Activated CD4-positive, alpha-beta memory T cell treated with anti-CD3 and anti-CD28 coated beads for 36 hours (primary cell): Measurements from ENCODE around the gene ATG101. TPM values are rescaled to one million over a fixed set of nuclear protein-coding genes. Genes with fewer than 3 reads are reported as not detected.
"Not testable (repeated sequence)": the region's sequence is repeated elsewhere in the genome, so short reads cannot be mapped to it uniquely, and the experiment has no call there.

Source experiments
- CTCF ChIA-PET: fragments of 350-600 bp; sonication (Branson Sonifier 250); formaldehyde crosslinking; loops from one replicate; lab custom pipeline; 2021; ENCODE audit warnings: antibody characterized with exemption, inconsistent platforms; lab: Charles Lee
- POLR2A ChIA-PET: fragments of 350-600 bp; sonication (Branson Sonifier 250); formaldehyde crosslinking; loops from one replicate; lab custom pipeline; 2021; ENCODE audit warnings: antibody characterized with exemption; lab: Charles Lee
- DNase-seq: peaks from one replicate; pipeline ENCODE4 v3.0.0-alpha.2; 2020
- H3K27ac Mint-ChIP-seq: one replicate; pipeline ENCODE4 v1.8.0; 2021; ENCODE audit warnings: mixed read lengths
- H3K27me3 Mint-ChIP-seq: one replicate; pipeline ENCODE4 v1.8.0; 2021; ENCODE audit warnings: mixed read lengths
- H3K36me3 Mint-ChIP-seq: one replicate; pipeline ENCODE4 v1.8.0; 2021; ENCODE audit warnings: mixed read lengths
- H3K4me1 Mint-ChIP-seq: one replicate; pipeline ENCODE4 v1.8.0; 2021; ENCODE audit warnings: low read depth, mixed read lengths
- H3K4me3 Mint-ChIP-seq: one replicate; pipeline ENCODE4 v1.8.0; 2021; ENCODE audit warnings: mild to moderate bottlenecking, mixed read lengths
- H3K9me3 Mint-ChIP-seq: one replicate; pipeline ENCODE4 v1.8.0; 2021; ENCODE audit warnings: mixed read lengths
- intact Hi-C: fragments of 100-400 bp; cut with micrococcal nuclease; formaldehyde crosslinking; loops from one replicate; pipeline ENCODE4 v1.15.1; 2023
- total RNA-seq, 2 experiments: library from RNA; stranded (reverse); gene quantifications; one replicate each; pipeline ENCODE4 v1.2.3, GENCODE V29; 2021

ATG101 gene
- total RNA-seq, 2 experiments from 2014 or later, result 35.7 to 38.0 TPM

DNA sequence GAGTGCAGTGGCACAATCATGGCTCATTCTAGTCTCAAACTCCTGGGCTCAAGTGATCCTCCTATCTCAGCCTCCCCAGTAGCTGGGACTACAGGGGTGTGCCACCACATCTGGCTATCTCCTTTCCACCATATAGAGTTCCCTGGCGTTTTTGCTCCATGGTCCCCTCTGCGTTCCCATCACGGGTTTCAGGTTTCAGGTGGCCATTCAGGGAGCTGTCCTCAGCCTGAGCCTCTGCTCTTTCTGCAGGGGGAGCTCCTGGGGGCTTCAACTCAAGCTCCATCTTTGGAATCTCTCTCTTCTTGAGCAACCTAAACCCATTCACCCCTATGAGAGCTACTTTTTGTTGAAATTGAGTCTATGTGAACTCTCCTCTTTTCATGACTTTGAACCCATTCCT lies 21.3 kb downstream of the ATG101 start:
- no peaks in the 10 kb centered on the region for H3K36me3 Mint-ChIP-seq
- H3K27me3 Mint-ChIP-seq, result peaks cover 36% of the 10 kb centered on the region
- CTCF ChIA-PET, result interaction anchor here (0.7 to 1.4 kb wide), 5 partner anchors 8 to 788 kb away, joined by 3 to 10 read pairs (median 3); no protein-coding TSS in a partner anchor
- H3K4me3 Mint-ChIP-seq, result no peak overlapping the region
- POLR2A ChIA-PET, result no interaction called here
- intact Hi-C loops, result no loop called here
- H3K27ac Mint-ChIP-seq, result no peak overlapping the region
- no peaks in the 10 kb centered on the region for H3K9me3 Mint-ChIP-seq
- no peak for DNase-seq
- H3K4me1 Mint-ChIP-seq, result no peaks in the 10 kb centered on the region

DNA sequence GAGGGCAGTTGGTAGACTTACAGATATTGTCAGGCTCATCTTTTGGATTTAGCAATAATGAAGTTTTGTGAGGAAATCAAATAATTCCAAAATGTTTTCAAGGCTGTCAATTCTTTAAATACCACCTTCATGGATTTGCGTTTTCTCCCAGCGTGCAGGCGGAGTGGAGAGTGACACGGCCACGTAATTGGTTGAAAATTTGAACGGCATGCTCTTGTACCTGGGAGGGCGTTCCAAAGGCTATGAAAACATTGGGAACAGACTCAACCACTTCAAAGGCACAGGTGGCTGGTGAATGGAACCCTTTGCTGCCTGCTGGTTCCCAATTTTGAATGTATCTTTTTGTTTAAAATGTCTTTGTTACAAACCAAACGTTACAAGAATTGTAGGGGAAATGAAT lies 22.1 kb downstream of the ATG101 start:
- Mint-ChIP-seq H3K9me3 (no peaks in the 10 kb centered on the region), H3K36me3 (no peaks in the 10 kb centered on the region), H3K4me1 (no peaks in the 10 kb centered on the region), H3K27me3 (peaks cover 36% of the 10 kb centered on the region), H3K4me3 (no peak overlapping the region), H3K27ac (no peak overlapping the region)
- CTCF ChIA-PET, result interaction anchor here (1.3 to 1.4 kb wide), 2 partner anchors 9 to 67 kb away, joined by 3 to 10 read pairs; no protein-coding TSS in a partner anchor
- no peak for DNase-seq
- intact Hi-C loops, result no loop called here
- POLR2A ChIA-PET, result no interaction called here

DNA sequence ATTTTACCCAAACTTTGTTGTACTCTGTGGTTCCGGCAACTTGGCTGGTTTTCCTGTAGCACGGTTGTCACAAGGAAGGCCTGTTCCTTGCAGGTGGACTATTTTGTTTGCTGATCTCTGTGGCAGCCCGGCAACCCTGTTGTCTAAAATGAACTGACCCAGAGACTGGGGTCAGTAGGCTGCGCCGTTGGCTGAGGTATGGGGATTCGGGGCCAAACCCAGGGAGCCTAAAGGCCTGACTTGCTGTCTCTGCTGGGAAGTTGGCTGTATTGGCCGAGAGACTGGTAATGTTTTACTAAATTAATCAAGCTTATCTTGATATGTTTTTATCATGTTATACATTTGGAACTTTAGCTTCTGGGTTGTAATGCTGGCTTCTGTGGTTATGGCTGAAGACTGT lies 23.6 kb downstream of the ATG101 start:
- Mint-ChIP-seq H3K27ac (no peak overlapping the region), H3K4me1 (no peaks in the 10 kb centered on the region), H3K27me3 (peaks cover 46% of the 10 kb centered on the region), H3K9me3 (no peaks in the 10 kb centered on the region), H3K4me3 (no peak overlapping the region), H3K36me3 (no peaks in the 10 kb centered on the region)
- intact Hi-C loops, result no loop called here
- DNase-seq, result no peak
- ChIA-PET CTCF (interaction anchor here (2.2 kb wide), 1 partner anchor 68 kb away, joined by 14 read pairs; no protein-coding TSS in a partner anchor), POLR2A (no interaction called here)

DNA sequence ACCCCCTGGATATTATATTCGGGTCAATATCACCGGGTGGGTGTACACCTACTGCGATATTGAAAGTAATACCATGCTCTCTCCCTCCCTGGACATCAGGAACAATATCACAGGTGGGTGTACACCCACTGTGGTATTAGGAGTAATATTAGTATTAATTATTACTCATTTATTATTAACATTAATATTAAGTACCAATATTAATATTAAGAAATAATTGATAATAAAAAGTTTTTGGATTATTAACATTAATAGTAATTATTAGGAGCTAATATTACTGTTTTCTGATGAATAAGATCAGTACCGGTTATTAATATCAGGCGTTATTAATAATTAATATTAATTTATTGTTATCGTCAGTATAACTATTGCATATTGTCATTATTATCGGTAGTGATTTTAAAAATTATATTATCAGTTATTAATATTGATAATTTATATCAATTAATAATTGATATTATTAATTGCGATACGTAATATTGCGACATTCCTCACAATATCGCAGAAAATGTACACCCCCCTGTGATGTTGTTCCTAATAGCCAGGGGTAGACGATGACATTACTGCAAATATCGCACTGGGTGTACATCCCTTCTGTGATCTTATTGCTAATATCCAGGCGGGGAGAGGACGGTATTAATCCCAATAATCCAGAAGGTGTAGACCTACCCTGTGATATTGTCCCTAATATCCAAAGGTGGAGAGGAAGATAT lies 26.7 kb downstream of the ATG101 start:
- Mint-ChIP-seq H3K27me3 (peaks cover 35% of the 10 kb centered on the region), H3K36me3 (no peaks in the 10 kb centered on the region), H3K27ac (no peak overlapping the region), H3K4me1 (no peaks in the 10 kb centered on the region), H3K4me3 (no peak overlapping the region), H3K9me3 (no peaks in the 10 kb centered on the region)
- intact Hi-C loops, result no loop called here
- POLR2A ChIA-PET, result no interaction called here
- no peak for DNase-seq
- CTCF ChIA-PET, result no interaction called here

DNA sequence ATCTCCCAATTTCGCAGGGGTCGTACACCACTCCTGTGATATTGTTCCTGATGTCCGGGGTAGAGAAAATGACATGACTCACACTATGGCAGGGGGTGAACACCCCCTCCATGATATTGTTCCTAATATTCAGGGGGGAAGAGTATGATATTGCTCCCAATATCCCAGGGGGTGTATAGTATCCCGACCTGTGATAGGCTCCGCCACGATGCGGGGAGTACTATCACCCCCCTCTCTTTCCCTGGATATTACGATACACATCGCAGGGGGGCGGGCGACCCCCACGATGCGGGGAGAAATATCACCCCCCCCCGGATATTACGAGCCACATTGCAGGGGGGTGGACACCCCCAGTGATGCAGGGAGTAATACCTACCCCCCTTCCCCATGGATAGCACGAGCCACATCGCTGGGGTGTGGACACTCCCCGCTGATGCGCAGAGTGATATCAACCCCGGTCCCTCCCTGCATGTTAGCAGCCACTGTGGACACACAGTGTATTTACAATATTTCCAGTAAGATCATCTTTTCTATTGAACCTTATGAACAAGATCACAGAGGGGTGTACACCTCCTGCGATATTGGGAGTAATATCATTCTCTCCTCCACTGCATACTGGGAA lies 27.4 kb downstream of the ATG101 start:
- Mint-ChIP-seq H3K27ac (no peak overlapping the region), H3K4me1 (no peaks in the 10 kb centered on the region), H3K27me3 (peaks cover 33% of the 10 kb centered on the region), H3K9me3 (no peaks in the 10 kb centered on the region), H3K4me3 (no peak overlapping the region), H3K36me3 (no peaks in the 10 kb centered on the region)
- DNase-seq, result no peak
- ChIA-PET CTCF (no interaction called here), POLR2A (no interaction called here)
- intact Hi-C loops, result no loop called here

DNA sequence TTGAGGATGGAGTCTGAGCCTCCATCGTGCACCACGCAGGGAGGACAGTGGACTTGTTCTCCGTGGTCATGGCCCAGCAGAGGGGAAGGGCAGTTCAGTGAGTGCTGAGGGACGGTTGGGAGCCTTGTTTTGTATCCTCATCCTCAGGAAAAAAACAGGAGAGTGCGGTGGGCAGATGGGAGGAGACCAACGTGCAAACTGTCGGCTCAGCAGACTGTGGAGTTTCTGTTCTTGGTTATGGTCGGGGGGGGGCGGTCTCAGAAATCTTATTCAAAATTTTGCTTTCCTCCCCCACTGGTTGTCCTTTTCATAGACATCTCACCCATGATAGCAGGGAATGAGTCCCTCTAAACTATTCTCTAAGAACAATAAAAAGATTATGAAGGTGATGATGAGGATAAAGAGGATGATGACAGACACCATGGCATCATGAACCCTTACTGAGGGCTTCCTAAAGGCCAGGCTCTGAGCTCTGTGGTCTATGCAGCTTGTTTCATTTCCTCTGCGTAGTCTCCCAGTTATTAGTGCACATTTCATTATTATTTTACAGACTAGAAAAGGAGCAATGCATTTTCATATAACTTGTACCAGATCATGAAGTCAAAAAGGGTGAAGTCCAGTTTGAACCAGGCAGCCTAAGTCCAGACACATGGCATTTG lies 34.8 kb downstream of the ATG101 start:
- DNase-seq, H3K4me1 Mint-ChIP-seq, H3K27ac Mint-ChIP-seq, H3K36me3 Mint-ChIP-seq, H3K4me3 Mint-ChIP-seq, CTCF ChIA-PET, intact Hi-C loops, H3K9me3 Mint-ChIP-seq, POLR2A ChIA-PET: not testable (repeated sequence)
- peaks cover 44% of the 10 kb centered on the region for H3K27me3 Mint-ChIP-seq

DNA sequence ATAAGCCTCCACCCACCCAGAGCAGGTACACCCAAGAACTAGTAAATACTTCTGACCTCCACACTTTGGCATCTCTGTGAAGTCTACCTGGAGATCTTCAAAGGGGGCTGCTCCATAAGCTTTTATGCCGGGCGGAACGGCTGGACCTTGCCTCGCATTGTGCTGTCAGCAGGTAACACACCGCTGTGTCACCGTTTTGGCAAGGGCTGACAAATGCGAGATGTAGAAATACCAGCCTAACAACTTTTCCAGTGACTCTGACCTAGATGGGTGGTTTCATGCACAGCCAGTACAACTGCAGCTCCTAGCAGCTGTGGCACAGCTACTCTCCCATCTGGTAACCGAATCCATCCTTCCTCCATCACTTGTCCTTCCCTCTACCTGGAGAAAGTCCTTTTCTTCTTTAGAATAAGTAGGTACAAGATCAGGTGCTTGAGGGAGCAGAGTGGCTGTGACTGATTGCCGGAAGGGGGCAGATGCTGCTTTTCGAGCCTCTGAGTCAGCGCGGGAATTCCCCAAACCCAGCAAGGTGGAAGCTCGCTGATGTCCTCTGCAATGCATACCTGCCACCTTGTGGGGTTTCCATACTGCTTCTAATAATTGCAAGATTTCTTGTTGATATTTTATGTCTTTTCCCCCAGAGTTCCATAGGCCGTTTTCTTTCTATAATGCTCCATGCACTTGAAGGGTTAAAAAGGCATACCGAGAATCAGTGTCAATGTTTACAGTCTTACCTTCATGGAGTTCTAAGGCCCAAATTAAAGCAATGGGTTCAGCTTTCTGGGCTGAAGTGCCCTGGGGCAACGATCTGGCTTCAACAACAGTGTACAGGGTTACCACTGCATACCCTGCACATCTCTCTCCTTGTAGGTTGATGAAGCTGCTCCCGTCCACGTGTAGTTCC lies 46.7 kb downstream of the ATG101 start:
- H3K9me3 Mint-ChIP-seq, POLR2A ChIA-PET: not testable (repeated sequence)

DNA sequence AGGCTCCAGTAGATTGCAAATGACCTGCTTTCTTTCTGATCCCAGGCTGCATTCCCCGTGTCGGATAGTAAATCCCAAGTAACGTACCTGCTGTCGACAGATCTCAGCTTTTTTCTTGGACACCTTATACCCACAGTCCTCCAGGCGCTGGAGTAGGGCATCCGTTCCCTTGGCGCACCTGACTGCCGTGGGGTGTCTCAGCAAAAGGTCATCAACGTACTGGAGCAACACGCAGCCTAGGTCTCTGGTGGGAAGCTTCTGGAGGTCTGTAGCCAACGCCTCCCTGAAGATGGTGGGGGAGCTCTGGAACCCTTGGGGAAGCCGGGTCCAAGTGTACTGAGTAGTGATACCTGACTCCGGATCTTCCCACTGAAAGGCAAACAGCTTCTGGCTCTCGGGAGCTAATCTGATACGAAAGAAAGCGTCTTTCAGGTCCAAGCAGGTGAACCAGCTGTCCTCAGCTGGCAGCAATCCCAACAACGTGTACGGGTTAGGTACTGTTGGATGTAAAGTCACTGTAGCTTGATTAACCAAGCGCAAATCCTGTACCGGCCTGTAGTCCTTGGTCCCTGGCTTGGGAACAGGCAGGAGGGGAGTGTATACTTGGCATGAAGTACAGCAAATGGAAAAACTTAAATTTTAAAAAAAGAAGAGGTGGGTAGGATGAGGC lies 48.2 kb downstream of the ATG101 start:
- ChIA-PET POLR2A (interaction anchor here (1.8 kb wide), 1 partner anchor 92 kb away, joined by 5 read pairs; no protein-coding TSS in a partner anchor), CTCF (interaction anchor here (0.8 to 5.1 kb wide), 8 partner anchors 8 to 125 kb away, joined by 3 to 114 read pairs (median 6); partner anchors contain the start of gene NR4A1)
- peaks cover 25% of the 10 kb centered on the region for H3K4me1 Mint-ChIP-seq
- H3K36me3 Mint-ChIP-seq, H3K27ac Mint-ChIP-seq, H3K4me3 Mint-ChIP-seq, H3K9me3 Mint-ChIP-seq, H3K27me3 Mint-ChIP-seq, DNase-seq: not testable (repeated sequence)
- intact Hi-C loops, result loop anchor here (5.0 kb wide), 1 partner anchor 51 kb away; the partner anchor contains the start of gene ATG101

More for the DNA sequence above, 46.7 kb downstream of the ATG101 start:
- not testable (repeated sequence) for H3K27me3 Mint-ChIP-seq, H3K36me3 Mint-ChIP-seq, H3K4me3 Mint-ChIP-seq
- CTCF ChIA-PET, result interaction anchor here (0.6 to 5.1 kb wide), 16 partner anchors 10 to 768 kb away, joined by 3 to 114 read pairs (median 4); partner anchors contain the start of gene TAMALIN
- Mint-ChIP-seq H3K27ac (peak overlapping the region; percentile 5), H3K4me1 (peaks cover 23% of the 10 kb centered on the region)
- intact Hi-C loops, result loop anchor here (1.0 to 5.0 kb wide), 2 partner anchors 49 to 91 kb away; partner anchors contain the start of gene ATG101
- peak; percentile 84 for DNase-seq

DNA sequence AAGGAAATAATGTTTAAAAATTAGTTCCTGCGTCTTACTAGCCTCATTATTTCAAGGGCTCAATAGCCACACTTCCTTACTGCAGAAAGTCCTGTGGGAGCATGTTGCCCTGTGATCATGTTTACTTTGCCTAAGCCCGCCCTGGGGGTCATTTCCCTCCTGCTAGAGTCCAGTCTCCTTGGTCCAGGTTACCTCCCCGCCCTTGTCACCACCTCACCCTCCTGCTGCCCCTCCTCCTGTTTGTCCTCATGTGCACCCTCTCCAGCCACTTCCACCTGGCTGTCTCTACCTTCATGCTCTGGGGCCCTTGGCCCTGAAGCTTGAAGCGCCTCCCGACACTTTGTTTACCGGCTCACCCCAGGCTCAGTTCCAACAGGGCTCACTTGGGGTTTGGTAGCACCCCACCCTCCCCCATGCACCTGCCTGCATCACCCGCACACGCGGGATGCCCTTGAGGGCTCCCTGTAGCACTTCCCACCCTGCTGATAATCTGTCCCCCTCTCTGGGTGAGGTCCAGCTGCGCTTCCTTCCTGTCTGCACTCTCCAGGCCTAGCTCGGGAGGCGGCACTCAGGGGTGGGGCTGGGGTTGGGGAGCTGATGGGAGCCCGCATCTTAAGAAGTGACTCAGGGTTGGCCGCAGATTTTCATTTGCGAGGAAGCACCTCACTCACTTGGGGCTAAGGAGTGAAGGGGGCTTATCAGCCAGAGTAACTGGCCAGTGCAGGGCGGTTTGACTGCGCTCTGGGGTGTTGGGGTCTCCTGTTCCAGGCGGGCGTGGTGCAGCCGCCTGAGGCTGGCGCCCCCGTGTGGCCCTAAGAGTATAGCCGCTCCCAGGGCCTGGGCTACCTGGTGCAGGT lies 49.8 kb downstream of the ATG101 start:
- no peak overlapping the region for H3K4me3 Mint-ChIP-seq
- intact Hi-C loops, result loop anchor here (5.0 kb wide), 2 partner anchors 37 to 52 kb away; partner anchors contain the start of gene ATG101
- peak; percentile 54 for DNase-seq

More for the DNA sequence above, 49.8 kb downstream of the ATG101 start:
- CTCF ChIA-PET, result interaction anchor here (0.8 to 5.1 kb wide), 15 partner anchors 19 to 233 kb away, joined by 3 to 114 read pairs (median 3); no protein-coding TSS in a partner anchor
- Mint-ChIP-seq H3K36me3 (no peaks in the 10 kb centered on the region), H3K27ac (no peak overlapping the region), H3K9me3 (no peaks in the 10 kb centered on the region), H3K27me3 (peaks cover 2% of the 10 kb centered on the region), H3K4me1 (peaks cover 25% of the 10 kb centered on the region)
- POLR2A ChIA-PET, result no interaction called here
